ENCODE data around the gene ZC3H12D.
"Not testable (repeated sequence)": the region's sequence is repeated elsewhere in the genome, so short reads cannot be mapped to it uniquely, and the experiment has no call there.

ZC3H12D gene

GRCh38 chr6:149484733-149485700 is at the start of gene ZC3H12D:
Gene ZC3H12D, minus strand, starts transcription at chr6:149485014. Its CDS starts 10,471 bp downstream, at chr6:149474543.
- DNase-seq (ENCODE audit: low read depth in 3 of 3) = peak; percentile 58 to 73 (median 64)

- no peak for DNase-seq (ENCODE audit: low read depth in 3 of 3)
These were observed 44.8 kb upstream of the ZC3H12D start for GRCh38 chr6:149529650-149530049.

GRCh38 chr6:149515494-149515893 is 30.7 kb upstream of the ZC3H12D start:
- DNase-seq (ENCODE audit: low read depth in 3 of 3) = no peak

- no peak for DNase-seq (ENCODE audit: low read depth in 3 of 3)
These were observed 29.1 kb upstream of the ZC3H12D start for GRCh38 chr6:149513915-149514314.

GRCh38 chr6:149510793-149511512 is 26.1 kb upstream of the ZC3H12D start:
- DNase-seq (ENCODE audit: low read depth in 3 of 3) = no peak

GRCh38 chr6:149508485-149508884 is 23.7 kb upstream of the ZC3H12D start:
- no peak for DNase-seq (ENCODE audit: low read depth in 3 of 3)

- no peak for DNase-seq (ENCODE audit: low read depth in 3 of 3)
These were observed 19.1 kb upstream of the ZC3H12D start for GRCh38 chr6:149503872-149504271.

- DNase-seq (ENCODE audit: low read depth in 3 of 3) = no peak
These were observed 18.5 kb upstream of the ZC3H12D start for GRCh38 chr6:149503276-149503675.

- DNase-seq (ENCODE audit: low read depth in 3 of 3) = no peak
These were observed 17.0 kb upstream of the ZC3H12D start for GRCh38 chr6:149501768-149502167.

GRCh38 chr6:149501201-149501600 is 16.4 kb upstream of the ZC3H12D start:
- DNase-seq (ENCODE audit: low read depth in 3 of 3) = no peak

GRCh38 chr6:149500096-149500495 is 15.3 kb upstream of the ZC3H12D start:
- DNase-seq (ENCODE audit: low read depth in 3 of 3) = no peak

- DNase-seq (ENCODE audit: low read depth in 3 of 3) = no peak
These were observed 14.3 kb upstream of the ZC3H12D start for GRCh38 chr6:149499066-149499465.

GRCh38 chr6:149497365-149497764 is 12.6 kb upstream of the ZC3H12D start:
- DNase-seq (ENCODE audit: low read depth in 3 of 3) = no peak

GRCh38 chr6:149496597-149496996 is 11.8 kb upstream of the ZC3H12D start:
- DNase-seq (ENCODE audit: low read depth in 3 of 3) = not testable (repeated sequence)

- DNase-seq (ENCODE audit: low read depth in 3 of 3) = not testable (repeated sequence)
These were observed 10.7 kb upstream of the ZC3H12D start for GRCh38 chr6:149495349-149496016.

- DNase-seq (ENCODE audit: low read depth in 3 of 3) = not testable (repeated sequence)
These were observed 10.0 kb upstream of the ZC3H12D start for GRCh38 chr6:149494810-149495209.

GRCh38 chr6:149493761-149494320 is 9.0 kb upstream of the ZC3H12D start:
- DNase-seq (ENCODE audit: low read depth in 3 of 3) = no peak

- DNase-seq (ENCODE audit: low read depth in 3 of 3) = no peak
These were observed 8.1 kb upstream of the ZC3H12D start for GRCh38 chr6:149492798-149493343.

GRCh38 chr6:149489967-149490366 is 5.2 kb upstream of the ZC3H12D start:
- DNase-seq (ENCODE audit: low read depth in 3 of 3) = no peak

GRCh38 chr6:149488815-149489214 is 4.0 kb upstream of the ZC3H12D start:
- DNase-seq (ENCODE audit: low read depth in 3 of 3) = no peak

- no peak for DNase-seq (ENCODE audit: low read depth in 3 of 3)
These were observed 2.5 kb upstream of the ZC3H12D start for GRCh38 chr6:149487316-149487715.
